Measurements from ENCODE around the gene KRTAP4-16. TPM values are rescaled to one million over a fixed set of nuclear protein-coding genes. Genes with fewer than 3 reads are reported as not detected.
"Not testable (repeated sequence)": the region's sequence is repeated elsewhere in the genome, so short reads cannot be mapped to it uniquely, and the experiment has no call there.

The KRTAP4-16 gene
- total RNA-seq (2014; rRNA removed; shearing (Covaris generic)) = not detected in 2 replicates

DNA sequence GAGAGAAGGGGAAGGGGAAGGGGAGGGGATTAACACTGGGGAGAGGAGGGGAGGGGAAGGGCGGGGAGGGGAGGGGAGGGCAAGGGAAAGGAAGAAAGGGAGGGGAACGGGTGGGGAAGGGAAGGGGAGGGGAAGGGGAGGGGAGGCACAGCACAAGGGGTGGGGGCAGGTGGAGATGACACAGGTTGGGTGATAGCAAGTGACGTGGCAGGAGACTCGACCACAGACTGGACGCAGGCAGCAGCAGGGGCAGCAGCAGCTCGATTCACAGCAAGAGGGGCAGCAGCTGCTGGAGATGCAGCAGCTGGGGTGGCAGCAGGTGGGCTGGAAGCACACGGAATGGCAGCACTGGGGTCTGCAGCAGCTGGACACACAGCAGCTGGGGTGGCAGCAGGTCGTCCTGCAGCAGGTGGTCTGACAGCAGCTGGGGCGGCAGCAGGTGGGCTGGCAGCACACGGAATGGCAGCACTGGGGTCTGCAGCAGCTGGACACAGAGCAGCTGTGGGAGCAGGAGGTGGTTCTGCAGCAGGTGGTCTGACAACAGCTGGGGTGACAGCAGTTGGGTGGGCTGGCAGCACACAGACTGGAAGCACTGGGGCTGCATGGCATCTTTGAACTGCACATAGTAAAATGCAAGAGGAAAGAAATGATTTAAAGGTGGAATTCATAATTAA is at the start of gene KRTAP4-16:
Gene KRTAP4-16 (minus strand): TSS at position 624 of the 674 bp plus-strand sequence. CDS start 0 bp downstream, at position 624.
- no peak for DNase-seq (ENCODE audit: low spot score)
- in situ Hi-C loops (cut with HindIII; ENCODE audit: low sequenced_read_pairs) = no loop called here

DNA sequence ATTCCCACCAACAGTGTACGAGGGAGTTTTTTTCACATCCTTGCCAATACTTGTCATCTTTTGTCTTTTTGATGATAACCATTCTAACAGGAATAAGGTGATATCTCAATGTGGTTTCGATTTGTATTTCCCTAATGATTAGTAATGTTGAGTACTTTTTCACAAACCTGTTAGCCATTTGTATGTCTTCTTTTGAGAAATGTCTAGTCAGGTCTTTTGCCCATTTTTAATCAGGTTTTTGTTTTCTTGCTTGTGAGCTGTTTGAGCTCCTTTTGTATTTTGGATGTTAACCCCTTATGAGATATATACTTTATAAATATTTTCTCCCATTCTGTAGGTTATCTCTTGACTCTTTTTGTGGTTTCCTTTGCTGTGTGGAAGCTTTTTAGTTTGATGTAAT is 49.5 kb upstream of the KRTAP4-16 start:
- no peak for DNase-seq (ENCODE audit: low spot score)
- in situ Hi-C loops (cut with HindIII; ENCODE audit: low sequenced_read_pairs) = no loop called here

DNA sequence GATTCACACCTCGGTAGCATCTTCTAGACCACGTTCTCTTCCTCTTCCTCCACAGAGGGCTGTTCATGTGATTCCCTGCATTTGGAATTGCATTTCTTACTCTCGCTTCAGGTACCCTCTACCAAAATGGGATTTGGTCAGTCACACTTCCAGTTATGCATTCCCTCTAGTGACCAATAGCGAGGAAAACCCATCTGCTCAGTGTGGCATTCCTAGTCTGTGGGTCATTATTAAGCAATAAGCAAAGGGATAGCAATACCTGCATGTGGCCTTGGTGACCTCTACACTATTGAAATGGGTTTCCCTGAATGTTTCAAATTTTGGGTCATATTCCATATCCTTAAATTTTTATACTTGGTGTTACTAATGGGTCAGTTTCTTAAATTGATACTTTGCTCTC is 48.0 kb upstream of the KRTAP4-16 start:
- in situ Hi-C loops (cut with HindIII; ENCODE audit: low sequenced_read_pairs) = no loop called here
- DNase-seq (ENCODE audit: low spot score) = no peak

DNA sequence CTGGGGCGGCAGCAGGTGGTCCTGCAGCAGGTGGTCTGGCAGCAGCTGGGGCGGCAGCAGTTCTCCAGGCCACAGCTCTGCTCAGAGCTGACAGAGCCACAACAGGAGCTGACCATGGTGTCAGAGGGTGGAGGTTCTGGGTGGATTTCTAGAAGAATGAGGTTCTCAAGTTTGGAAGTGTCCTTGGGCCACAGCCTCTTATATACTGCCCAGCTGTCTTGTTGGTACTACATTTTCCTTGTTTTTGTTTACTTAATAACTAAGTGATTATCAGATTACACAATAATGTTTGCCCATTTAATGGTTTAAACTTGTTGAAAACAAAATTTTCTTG is 47.6 kb upstream of the KRTAP4-16 start, which contains the start of gene KRTAP4-5:
Gene KRTAP4-5 (minus strand): TSS at position 174 of the 334 bp plus-strand sequence. CDS start 58 bp downstream, at position 116.
- in situ Hi-C loops (cut with HindIII; ENCODE audit: low sequenced_read_pairs) = no loop called here

DNA sequence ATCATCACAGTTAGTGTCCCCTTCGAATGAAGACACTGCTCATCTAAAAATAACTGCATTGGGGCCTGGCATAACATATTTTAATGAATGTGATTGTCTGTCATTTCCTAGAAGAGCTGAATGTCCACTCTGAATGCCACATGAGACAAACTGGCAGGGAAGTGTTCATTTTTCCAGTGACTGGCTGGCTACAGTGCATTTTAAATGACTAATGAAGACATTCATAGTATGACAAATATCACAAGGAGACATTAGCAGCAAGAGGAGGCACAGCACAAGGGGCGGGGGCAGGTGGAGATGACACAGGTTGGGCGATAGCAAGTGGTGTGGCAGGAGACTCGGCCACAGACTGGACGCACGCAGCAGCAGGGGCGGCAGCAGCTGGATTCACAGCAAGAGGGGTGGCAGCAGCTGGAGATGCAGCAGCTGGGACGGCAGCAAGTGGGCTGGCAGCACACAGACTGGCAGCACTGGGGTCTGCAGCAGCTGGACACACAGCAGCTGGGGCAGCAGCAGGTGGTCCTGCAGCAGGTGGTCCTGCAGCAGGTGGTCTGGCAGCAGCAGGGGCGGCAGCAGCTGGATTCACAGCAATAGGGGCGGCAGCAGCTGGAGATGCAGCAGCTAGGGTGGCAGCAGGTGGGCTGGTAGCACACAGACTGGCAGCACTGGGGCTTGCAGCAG is 47.1 kb upstream of the KRTAP4-16 start:
- DNase-seq (ENCODE audit: low spot score); in situ Hi-C loops (cut with HindIII; ENCODE audit: low sequenced_read_pairs): not testable (repeated sequence)

More for the DNA sequence above, 47.6 kb upstream of the KRTAP4-16 start, which contains the start of gene KRTAP4-5:
- DNase-seq (ENCODE audit: low spot score) = no peak

DNA sequence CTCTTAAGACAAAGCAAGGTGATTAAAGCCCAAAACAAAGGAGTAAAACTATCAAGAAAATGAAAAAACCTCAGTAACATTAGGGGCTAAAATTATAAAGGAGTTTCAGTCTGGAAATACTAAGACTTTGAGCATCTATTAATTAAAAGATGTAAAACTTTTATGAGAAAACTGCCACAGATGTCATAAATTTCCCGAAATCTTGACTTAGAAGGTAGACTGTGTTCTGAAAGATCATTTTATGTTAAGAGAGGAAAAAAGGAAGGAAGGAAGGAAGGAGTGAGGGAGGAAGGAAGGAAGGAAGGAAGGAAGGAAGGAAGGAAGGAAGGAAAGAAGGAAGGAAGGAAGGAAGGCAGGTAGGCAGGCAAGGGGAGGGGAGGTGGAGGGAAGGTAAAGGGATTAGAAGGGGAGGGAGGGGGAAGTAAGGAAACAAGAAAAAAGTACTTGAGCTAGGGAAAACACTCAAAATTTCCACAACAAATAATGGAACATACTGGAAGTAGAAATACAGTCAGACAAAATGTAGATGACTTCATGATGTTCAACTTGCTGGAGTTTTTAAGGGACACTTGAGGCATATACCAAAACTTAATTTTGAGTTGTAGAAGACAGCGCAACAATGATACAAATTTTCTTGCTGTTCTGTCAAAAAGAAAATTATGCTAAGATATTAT is 45.7 kb upstream of the KRTAP4-16 start:
- in situ Hi-C loops (cut with HindIII; ENCODE audit: low sequenced_read_pairs) = no loop called here
- no peak for DNase-seq (ENCODE audit: low spot score)

DNA sequence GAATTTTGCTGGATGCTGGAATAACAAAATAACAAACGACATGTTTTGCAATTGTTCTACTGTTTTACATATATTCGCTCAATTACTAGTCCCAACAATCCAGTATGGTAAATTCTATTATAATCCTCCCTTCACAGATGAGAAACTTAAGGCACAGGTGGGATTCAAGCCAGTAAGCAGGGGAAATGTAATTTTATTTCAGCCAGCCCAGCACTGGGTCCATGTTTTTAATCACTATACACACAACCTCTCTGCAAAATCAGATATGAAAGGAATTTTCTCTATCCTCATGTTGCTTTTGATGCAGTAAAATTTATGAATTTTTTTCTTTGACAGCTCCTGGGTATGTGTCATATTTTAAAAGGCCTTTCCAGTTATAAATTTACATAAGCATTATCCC is 43.3 kb upstream of the KRTAP4-16 start:
- no peak for DNase-seq (ENCODE audit: low spot score)
- in situ Hi-C loops (cut with HindIII; ENCODE audit: low sequenced_read_pairs) = no loop called here

DNA sequence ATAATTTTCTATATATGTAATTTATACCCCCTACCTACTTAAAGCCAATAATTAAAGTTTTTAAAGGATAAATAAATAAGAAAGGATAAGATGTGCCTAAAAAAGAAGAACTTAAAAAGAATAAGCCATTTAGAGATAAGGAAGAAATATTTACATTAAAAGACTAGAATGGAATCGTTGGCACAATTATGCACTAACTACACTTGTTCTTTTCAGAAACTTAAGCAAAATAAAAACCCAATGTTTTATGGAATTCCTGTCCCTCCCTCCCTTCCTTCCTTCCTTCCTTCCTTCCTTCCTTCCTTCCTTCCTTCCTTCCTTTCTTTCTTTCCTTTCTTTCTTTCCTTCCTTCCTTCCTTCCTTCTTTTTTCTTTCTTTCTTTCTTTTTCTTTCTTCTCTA is 42.8 kb upstream of the KRTAP4-16 start:
- in situ Hi-C loops (cut with HindIII; ENCODE audit: low sequenced_read_pairs) = no loop called here
- no peak for DNase-seq (ENCODE audit: low spot score)

DNA sequence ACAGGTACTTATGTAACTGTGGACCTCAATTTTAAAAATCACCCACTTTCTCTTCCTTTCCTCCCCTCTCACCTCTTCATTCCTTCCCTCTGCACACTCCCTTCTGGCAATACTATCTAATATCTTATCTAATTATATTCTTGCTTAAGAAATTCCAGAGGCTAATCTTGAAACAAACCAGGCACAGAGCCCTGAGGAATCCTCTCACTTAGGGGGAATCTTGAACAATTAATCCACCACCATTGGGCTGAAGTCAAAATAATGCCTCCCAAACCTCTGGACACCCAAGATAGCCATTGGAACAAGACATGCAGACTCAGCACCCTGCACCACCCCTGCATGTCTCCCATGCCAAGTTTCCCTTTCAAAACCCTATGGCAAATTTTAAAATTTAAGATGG is 39.4 kb upstream of the KRTAP4-16 start:
- DNase-seq (ENCODE audit: low spot score) = no peak
- in situ Hi-C loops (cut with HindIII; ENCODE audit: low sequenced_read_pairs) = no loop called here

DNA sequence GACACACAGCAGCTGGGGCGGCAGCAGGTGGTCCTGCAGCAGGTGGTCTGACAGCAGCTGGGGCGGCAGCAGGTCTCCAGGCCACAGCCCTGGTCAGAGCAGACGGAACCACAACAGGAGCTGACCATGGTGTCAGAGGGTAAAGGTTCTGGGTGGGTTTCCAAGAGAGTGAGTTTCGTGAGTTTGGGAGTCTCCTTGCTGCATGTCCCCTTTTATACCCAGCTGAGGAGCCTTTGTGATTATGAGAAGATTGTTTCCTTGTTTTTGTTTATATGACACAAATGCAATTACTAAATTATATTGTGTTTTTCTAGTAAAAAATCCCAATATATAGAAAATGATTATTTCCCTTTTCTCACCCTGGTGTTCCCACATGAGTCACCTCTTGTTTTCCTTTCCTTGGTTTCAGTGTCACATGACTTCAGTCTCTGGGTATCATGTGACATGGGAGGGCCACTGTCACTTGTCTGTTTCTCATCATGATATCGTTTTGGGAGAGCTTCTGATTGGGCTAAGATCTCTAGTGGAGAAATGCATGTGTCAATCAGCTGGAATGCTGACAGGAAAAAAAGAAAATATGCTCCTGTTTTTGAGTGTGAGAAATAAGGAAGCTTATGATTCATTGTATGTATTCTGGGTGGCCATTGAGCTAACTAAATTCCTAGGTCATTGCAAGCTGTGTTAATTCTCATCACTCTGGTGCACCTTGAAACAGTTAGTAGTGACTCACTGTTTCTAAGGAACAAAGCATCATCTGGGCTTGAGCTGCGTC is 38.5 kb upstream of the KRTAP4-16 start, which contains the start of gene KRTAP4-6:
Gene KRTAP4-6 (minus strand): TSS at position 185 of the 772 bp plus-strand sequence. CDS start 57 bp downstream, at position 128.
- DNase-seq (ENCODE audit: low spot score) = no peak
- in situ Hi-C loops (cut with HindIII; ENCODE audit: low sequenced_read_pairs) = no loop called here

DNA sequence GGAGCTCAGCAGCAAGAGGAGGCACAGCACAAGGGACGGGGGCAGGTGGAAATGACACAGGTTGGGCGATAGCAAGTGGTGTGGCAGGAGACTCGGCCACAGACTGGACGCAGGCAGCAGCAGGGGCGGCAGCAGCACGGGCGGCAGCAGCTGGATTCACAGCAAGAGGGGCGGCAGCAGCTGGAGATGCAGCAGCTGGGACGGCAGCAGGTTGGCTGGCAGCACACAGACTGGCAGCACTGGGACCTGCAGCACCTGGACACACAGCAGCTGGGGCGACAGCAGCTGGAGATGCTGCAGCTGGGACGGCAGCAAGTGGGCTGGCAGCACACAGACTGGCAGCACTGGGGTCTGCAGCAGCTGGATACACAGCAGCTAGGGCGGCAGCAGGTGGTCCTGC is 37.9 kb upstream of the KRTAP4-16 start:
- DNase-seq (ENCODE audit: low spot score); in situ Hi-C loops (cut with HindIII; ENCODE audit: low sequenced_read_pairs): not testable (repeated sequence)

DNA sequence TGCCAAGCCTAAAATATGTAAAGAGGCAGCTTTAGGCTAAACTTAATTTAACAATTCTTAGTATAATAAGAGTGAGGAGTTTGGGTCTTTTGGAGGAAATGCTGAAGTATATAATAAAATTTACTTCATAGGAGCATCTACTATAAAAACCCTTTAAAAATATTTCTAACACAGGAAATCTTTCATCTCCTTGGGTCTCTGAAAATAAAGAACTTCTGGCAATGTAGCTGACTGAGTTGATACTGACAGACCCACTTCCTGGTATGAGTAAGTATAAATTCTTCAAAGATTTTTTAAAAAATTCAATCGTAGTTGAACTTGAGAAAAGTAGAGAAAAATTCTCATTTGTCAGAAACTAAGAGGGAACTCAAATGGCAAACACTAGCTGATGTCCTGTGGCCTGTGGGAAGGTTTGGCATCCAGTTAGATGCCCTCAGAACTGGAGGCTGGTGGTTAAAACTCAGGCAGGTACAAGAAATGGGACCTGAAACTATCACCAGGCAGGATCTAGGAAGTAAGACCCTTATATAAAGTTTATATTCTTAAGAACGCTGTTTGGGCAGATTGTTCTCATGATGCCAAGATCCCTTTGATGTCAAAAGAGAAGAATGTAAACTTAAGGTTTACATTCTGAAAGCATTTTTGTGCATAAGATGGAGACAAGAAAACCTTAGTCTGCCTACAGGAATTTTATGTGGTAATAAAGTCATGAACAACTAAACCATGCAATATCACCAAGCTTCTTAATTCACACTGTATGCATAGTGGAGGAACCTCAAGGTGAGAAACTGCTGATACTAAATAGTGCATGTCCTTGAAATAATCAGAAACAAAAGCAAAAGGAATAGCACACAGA is 32.1 kb upstream of the KRTAP4-16 start:
- in situ Hi-C loops (cut with HindIII; ENCODE audit: low sequenced_read_pairs) = no loop called here
- DNase-seq (ENCODE audit: low spot score) = no peak

DNA sequence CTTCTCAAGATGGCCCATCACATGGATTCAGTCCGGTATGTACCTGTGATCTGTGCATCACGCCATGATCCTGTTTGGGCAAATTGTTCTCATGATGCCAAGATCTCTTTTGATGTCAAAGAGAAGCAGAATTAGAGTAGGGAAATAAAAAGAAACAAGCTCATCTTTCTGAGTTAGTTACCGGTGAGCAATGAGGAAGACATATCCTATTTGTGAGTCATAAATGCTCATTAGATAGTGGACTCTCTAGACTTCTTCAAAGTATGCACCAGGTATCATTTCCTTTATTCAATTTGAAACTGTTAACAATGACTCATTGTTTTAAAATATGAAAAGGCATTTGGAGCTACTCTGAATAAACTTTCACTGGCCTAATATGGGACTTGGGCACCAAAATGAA is 30.0 kb upstream of the KRTAP4-16 start:
- DNase-seq (ENCODE audit: low spot score) = no peak

DNA sequence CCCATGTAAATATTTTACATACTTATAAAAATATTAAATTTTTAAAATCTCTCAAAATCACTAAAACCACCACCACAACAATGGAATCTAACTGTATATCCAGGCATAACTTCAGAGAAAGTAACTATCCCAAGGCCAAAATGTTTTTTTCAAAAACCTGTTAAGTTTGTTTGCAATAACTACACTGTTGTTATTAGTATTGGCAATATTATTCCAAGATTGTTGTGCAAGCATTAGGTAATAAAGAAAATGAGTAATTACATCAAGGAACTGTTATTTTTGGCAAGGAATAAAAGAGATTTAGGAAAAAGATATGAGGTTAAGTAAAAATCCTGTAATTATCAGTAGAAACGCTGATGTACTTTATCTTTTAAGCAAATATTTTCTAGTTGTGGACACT is 25.4 kb upstream of the KRTAP4-16 start:
- in situ Hi-C loops (cut with HindIII; ENCODE audit: low sequenced_read_pairs) = no loop called here
- DNase-seq (ENCODE audit: low spot score) = no peak

More for the DNA sequence above, 30.0 kb upstream of the KRTAP4-16 start:
- in situ Hi-C loops (cut with HindIII; ENCODE audit: low sequenced_read_pairs) = no loop called here

DNA sequence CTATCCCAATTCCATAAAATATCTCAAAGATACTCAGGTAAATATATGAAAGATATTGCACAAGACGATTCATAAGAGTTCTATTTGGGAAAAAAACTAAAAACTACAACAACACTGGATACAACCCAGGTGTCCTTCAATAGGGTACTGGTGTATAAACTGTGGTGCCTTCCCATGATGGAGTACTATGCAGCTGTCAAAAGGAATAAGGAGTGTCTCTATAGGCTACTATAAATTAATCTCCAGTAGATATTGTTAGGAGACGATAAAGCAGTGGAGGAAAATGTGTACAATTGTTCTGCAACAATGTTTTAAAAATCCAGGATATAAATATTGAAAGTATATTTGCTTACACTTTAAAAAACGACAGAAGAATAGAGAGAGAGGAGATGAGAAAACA is 24.4 kb upstream of the KRTAP4-16 start:
- no peak for DNase-seq (ENCODE audit: low spot score)
- in situ Hi-C loops (cut with HindIII; ENCODE audit: low sequenced_read_pairs) = no loop called here

DNA sequence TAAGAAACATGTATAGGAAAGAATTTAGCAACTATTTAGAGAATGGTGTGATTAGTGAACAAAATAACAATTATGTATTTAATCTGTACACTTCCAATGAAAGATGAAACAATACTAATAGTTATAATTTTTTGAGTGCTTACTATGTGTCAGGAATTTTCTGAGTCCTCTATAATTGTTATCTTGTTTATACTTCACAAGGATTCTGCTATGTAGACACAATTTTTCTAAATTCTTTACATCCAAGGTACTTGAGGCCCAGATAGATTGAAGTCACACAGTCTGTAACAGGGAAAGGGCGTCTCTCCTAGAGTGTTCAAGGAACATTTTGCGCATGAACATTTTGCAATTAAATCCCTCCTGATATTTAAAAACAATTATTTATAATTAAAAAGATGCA is 23.1 kb upstream of the KRTAP4-16 start:
- in situ Hi-C loops (cut with HindIII; ENCODE audit: low sequenced_read_pairs) = no loop called here
- DNase-seq (ENCODE audit: low spot score) = no peak

DNA sequence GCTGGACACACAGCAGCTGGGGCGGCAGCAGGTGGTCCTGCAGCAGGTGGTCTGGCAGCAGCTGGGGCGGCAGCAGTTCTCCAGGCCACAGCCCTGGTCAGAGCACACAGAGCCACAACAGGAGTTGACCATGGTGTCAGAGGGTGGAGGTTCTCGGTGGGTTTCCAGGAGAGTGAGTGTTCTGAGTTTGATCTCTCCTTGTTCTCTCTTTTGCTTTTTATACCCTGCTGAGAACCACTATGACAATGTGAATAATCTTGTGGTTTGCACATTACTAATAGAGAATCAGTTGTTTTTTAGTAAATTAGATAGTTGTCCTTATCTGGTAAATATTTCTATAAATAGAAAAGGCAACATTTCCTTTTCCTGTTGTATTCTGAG is 22.0 kb upstream of the KRTAP4-16 start, which contains the start of gene KRTAP4-12:
Gene KRTAP4-12 (minus strand): TSS at position 192 of the 381 bp plus-strand sequence. CDS start 60 bp downstream, at position 132.
- in situ Hi-C loops (cut with HindIII; ENCODE audit: low sequenced_read_pairs); DNase-seq (ENCODE audit: low spot score): not testable (repeated sequence)

DNA sequence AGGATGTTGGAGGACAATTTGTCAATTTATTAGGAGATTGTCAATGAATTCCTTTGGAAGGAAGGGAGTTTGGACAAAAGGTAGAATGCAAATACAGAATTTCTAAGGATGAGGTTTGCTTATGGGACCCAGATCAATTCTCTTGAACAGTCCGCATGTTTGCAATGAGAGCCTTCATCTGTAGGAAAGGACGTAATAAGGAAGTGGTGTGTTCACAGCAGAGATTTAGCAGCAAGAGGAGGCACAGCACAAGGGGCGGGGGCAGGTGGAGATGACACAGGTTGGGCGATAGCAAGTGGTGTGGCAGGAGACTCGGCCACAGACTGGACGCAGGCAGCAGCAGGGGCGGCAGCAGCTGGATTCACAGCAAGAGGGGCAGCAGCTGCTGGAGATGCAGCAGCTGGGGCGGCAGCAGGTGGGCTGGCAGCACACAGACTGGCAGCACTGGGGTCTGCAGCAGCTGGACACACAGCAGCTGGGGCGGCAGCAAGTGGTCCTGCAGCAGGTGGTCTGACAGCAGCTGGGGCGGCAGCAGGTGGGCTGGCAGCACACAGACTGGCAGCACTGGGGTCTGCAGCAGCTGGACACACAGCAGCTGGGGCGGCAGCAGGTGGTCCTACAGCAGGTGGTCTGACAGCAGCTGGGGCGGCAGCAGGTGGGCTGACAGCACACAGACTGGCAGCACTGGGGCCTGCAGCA is 21.4 kb upstream of the KRTAP4-16 start:
- in situ Hi-C loops (cut with HindIII; ENCODE audit: low sequenced_read_pairs); DNase-seq (ENCODE audit: low spot score): not testable (repeated sequence)

Data from G401 (cell line).